Measurements from ENCODE around the gene RNF220. TPM values are rescaled to one million over a fixed set of nuclear protein-coding genes. Genes with fewer than 3 reads are reported as not detected.
"Not testable (repeated sequence)": the region's sequence is repeated elsewhere in the genome, so short reads cannot be mapped to it uniquely, and the experiment has no call there.

The RNF220 gene
- total RNA-seq, 4 donors from 2014 or later, result 22.0 to 94.3 (median 49.4) TPM

DNA sequence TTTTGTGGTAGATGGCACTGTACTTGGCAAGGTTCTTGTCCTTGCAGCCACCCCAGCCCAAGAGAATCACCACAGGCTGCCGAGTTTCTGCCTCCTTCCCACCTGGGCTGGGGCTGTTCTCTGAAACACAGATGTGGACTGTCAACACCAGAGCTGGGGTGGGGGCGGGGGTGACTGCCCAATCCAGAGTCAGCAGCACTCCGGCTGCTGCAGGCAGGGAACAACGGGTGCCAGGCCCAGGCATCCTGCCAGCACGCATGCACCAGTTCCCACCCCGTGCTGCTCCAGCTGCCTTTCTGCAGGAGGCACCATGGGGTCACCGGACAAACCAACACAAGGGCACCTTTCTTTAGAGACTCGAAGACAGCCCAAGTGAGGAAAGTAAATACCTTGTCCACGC lies 255.1 kb downstream of the RNF220 start:
- DNase-seq, result no peak
- TF ChIP-seq, protein P1, sequence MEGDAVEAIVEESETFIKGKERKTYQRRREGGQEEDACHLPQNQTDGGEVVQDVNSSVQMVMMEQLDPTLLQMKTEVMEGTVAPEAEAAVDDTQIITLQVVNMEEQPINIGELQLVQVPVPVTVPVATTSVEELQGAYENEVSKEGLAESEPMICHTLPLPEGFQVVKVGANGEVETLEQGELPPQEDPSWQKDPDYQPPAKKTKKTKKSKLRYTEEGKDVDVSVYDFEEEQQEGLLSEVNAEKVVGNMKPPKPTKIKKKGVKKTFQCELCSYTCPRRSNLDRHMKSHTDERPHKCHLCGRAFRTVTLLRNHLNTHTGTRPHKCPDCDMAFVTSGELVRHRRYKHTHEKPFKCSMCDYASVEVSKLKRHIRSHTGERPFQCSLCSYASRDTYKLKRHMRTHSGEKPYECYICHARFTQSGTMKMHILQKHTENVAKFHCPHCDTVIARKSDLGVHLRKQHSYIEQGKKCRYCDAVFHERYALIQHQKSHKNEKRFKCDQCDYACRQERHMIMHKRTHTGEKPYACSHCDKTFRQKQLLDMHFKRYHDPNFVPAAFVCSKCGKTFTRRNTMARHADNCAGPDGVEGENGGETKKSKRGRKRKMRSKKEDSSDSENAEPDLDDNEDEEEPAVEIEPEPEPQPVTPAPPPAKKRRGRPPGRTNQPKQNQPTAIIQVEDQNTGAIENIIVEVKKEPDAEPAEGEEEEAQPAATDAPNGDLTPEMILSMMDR (IDR thresholded peaks at IDR 0.05), result no peak
- TF ChIP-seq POLR2A (IDR thresholded peaks at IDR 0.05), result no peak
- H3K9me3 ChIP-seq, result no peaks in the 10 kb centered on the region
- intact Hi-C loops (cut with DNase I; ENCODE audit: low total_unique reads), result no loop called here
- no peaks in the 10 kb centered on the region for H3K27me3 ChIP-seq
- no peaks in the 10 kb centered on the region for H3K36me3 ChIP-seq
- no peak overlapping the region for H3K4me3 ChIP-seq
- no peak overlapping the region for H3K27ac ChIP-seq
- no peaks in the 10 kb centered on the region for H3K4me1 ChIP-seq

DNA sequence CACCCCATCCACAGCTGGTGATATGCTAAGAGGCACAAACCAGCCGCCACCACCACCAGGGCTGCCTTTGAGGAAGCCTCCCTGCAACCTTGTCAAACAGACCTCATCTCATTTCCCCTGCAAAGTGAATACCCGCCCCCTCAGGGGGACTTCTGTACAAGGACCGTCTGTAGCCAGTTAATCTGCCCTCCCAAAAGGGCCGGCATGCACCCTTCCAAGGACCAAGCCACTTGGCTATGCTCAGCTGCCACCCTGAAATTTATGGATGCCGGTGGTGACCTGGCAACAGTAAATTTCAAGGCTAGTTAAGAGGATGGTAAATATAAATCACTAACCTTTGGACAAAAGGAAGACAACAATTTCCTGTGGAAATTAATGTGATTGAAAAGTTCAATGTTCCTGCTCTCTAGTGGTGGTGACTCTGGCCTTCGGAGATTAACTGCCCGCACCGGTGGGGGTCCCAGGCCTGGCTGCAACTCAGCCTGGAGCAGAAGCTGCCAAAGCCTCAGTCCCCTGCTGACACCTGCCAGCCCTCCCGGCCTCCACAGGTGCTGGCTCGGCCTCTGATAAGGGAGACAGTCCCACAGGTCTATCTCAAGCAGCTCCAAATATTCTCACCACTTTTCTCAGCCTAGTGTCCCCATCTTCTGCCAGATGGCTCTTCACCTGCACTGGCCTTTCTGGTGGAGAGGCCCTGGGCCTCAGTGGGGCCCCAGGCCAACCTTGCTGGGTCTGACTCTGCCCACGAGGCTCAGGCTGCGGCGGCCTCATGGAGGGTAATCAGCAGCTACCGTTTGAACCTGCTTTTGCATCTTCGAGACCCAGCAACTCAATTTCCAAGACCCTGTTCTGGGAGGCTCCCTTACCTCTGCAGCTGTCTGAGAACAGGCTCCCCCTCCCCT lies 257.0 kb downstream of the RNF220 start:
- intact Hi-C loops (cut with DNase I; ENCODE audit: low total_unique reads), result no loop called here

DNA sequence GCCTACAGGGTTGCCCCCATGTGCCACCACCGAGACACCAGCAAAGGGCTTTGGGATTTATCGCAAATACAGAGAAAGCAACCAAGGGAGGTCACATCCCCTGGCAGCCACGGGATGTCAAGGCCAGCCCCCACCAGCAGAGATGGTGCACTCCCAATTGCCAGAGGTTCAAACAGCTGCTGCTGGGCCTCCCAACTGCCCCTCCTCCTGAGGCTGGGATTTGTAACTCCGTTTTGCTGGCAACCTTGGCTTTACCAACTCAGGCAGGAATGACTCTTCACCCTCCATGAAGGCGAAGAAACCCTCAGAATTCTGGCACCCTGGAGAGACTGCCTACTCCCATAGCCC lies 257.6 kb downstream of the RNF220 start:
- Histone ChIP-seq H3K27ac (no peak overlapping the region), H3K9me3 (no peaks in the 10 kb centered on the region), H3K36me3 (no peaks in the 10 kb centered on the region), H3K27me3 (no peaks in the 10 kb centered on the region), H3K4me1 (no peaks in the 10 kb centered on the region), H3K4me3 (no peak overlapping the region)
- DNase-seq, result no peak
- TF ChIP-seq, protein P1 (IDR thresholded peaks at IDR 0.05), result no peak
- TF ChIP-seq POLR2A (IDR thresholded peaks at IDR 0.05), result no peak
- intact Hi-C loops (cut with DNase I; ENCODE audit: low total_unique reads), result no loop called here

More for the DNA sequence above, 257.0 kb downstream of the RNF220 start:
- H3K9me3 ChIP-seq, result no peaks in the 10 kb centered on the region
- H3K4me1 ChIP-seq, result no peaks in the 10 kb centered on the region
- H3K36me3 ChIP-seq, result no peaks in the 10 kb centered on the region
- H3K27me3 ChIP-seq, result no peaks in the 10 kb centered on the region
- no peak for TF ChIP-seq POLR2A (IDR thresholded peaks at IDR 0.05)
- TF ChIP-seq, protein P1 (IDR thresholded peaks at IDR 0.05), result no peak
- H3K27ac ChIP-seq, result no peak overlapping the region
- DNase-seq, result no peak
- H3K4me3 ChIP-seq, result no peak overlapping the region

DNA sequence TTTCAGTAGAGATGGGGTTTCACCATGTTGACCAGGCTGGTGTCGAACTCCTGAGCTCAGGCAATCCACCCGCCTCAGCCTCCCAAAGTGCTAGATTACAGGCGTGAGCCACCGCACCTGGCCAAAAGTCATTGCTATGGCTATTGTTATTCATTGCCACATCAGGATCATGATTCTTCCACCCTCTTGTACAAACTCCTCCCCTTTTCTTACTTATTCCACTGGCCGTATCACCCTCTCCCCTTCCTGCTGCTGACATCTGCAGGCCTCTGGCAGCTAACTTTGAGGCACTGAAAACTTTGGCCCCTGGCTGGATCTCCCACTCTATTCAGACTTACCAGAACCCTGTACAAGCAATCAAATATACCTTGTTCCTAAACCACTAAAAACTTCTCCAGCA lies 258.4 kb downstream of the RNF220 start:
- Histone ChIP-seq H3K27ac (no peak overlapping the region), H3K36me3 (no peaks in the 10 kb centered on the region), H3K27me3 (no peaks in the 10 kb centered on the region), H3K9me3 (no peaks in the 10 kb centered on the region), H3K4me1 (no peaks in the 10 kb centered on the region), H3K4me3 (no peak overlapping the region)
- intact Hi-C loops (cut with DNase I; ENCODE audit: low total_unique reads), result no loop called here
- TF ChIP-seq POLR2A (IDR thresholded peaks at IDR 0.05), result no peak
- TF ChIP-seq, protein P1 (IDR thresholded peaks at IDR 0.05), result no peak
- DNase-seq, result no peak

DNA sequence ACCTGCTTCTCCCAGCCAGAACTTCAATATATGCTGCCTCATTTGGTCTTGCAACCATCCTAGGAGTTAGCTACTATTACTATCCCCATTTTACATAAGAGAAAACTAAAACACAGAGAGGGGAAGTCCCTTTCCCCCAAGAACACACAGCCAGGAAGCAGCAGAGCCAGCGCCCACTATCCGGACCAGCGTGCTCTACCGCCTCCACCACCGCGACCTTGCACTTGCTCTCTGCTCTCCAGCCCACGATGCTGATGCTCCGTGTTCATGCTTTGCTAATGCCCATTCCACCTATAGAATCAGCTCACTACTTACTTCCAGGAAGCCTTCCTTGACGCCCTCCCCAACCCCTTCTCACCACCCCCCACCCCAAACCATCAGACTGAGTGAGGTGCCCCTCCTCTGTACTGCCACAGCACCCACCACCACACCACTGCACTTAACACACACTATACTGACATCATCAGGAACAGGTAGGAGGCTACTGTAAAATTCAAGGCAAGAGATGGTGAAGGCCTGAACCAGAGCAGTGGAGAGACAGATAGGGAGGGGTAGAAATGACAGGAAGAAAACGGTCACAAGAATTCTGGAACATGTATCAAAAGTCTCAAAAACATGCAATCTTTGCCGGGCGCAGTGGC lies 259.8 kb downstream of the RNF220 start:
- no peaks in the 10 kb centered on the region for H3K9me3 ChIP-seq
- DNase-seq, result no peak
- no peaks in the 10 kb centered on the region for H3K27me3 ChIP-seq
- no peaks in the 10 kb centered on the region for H3K36me3 ChIP-seq
- no peak overlapping the region for H3K4me3 ChIP-seq
- no peaks in the 10 kb centered on the region for H3K4me1 ChIP-seq
- intact Hi-C loops (cut with DNase I; ENCODE audit: low total_unique reads), result no loop called here
- no peak overlapping the region for H3K27ac ChIP-seq
- TF ChIP-seq POLR2A (IDR thresholded peaks at IDR 0.05), result no peak
- TF ChIP-seq, protein P1 (IDR thresholded peaks at IDR 0.05), result no peak

DNA sequence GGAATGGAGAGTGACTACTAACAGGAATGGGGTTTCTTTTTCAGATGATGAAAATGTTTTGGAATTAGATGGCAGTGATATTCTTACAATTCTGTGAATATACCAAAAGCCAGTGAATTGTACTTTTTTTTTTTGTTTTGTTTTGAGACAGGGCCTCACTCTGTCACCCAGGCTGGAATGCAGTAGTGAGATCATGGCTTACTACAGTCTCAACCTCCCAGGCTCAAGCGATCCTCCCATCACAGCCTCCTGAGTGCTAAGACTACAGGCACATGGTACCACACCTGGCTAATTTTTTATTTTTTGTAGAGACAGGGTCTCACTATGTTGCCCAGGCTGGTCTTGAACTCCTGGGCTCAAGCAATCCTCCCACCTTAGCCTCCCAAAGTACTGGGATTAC lies 261.7 kb downstream of the RNF220 start:
- DNase-seq, result not testable (repeated sequence)

More for the DNA sequence above, 261.7 kb downstream of the RNF220 start:
- H3K36me3 ChIP-seq; H3K9me3 ChIP-seq; H3K27me3 ChIP-seq; H3K4me3 ChIP-seq; H3K4me1 ChIP-seq; H3K27ac ChIP-seq; intact Hi-C loops (cut with DNase I; ENCODE audit: low total_unique reads): not testable (repeated sequence)

All from uterus (tissue), 4 donors.